Retinal pigment epithelial cell (primary cell): ENCODE results near the gene RAD51.

Experiments used
- DNase-seq: peaks from one replicate; pipeline ENCODE4 v3.0.0-alpha.2; 2010; ENCODE audit warnings: low read depth
- H3K4me3 ChIP-seq: 2 replicates; pipeline ENCODE4 v1.5.1; 2011; ENCODE audit warnings: mild to moderate bottlenecking, low read length, control low read depth, moderate library complexity
- CTCF ChIP-seq: conservative IDR thresholded peaks from 2 replicates; pipeline ENCODE4 v1.5.1; 2011; ENCODE audit warnings: low read depth, low read length, control low read depth, inconsistent platforms

The RAD51 gene

GRCh38 chr15:40722934-40723333 is 28.0 kb downstream of the RAD51 start:
- no peak for TF ChIP-seq CTCF
- no peak overlapping the region for H3K4me3 ChIP-seq
- no peak for DNase-seq

- DNase-seq, result no peak
- no peak overlapping the region for H3K4me3 ChIP-seq
- no peak for TF ChIP-seq CTCF
Measured at GRCh38 chr15:40723919-40724318, 28.9 kb downstream of the RAD51 start.

GRCh38 chr15:40731034-40731433 is 36.1 kb downstream of the RAD51 start:
- DNase-seq, result no peak
- no peak for TF ChIP-seq CTCF
- no peak overlapping the region for H3K4me3 ChIP-seq

- no peak overlapping the region for H3K4me3 ChIP-seq
- TF ChIP-seq CTCF, result no peak
- DNase-seq, result no peak
Measured at GRCh38 chr15:40736575-40736974, 41.6 kb downstream of the RAD51 start.

DNA sequence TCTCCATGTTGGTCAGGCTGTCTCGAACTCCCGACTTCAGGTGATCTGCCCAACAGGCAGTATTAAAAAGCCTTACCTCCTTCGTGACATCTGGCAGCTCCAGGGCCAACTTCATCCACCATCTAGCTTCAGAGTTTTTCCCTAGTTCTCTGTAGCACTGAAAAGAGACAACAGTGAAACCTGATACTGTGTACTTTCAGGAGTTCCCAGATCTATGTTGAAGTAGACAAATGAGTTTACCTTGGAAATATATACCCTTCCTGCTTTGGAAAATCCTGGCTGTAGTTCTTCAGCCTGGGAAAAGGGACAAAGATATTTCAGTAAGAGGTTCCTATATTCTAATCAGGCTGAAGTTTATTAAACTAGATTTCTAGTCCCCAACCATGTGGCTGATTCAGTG is 42.1 kb downstream of the RAD51 start:
- no peak for TF ChIP-seq CTCF
- DNase-seq, result no peak
- no peak overlapping the region for H3K4me3 ChIP-seq

GRCh38 chr15:40739047-40739446 is 44.1 kb downstream of the RAD51 start:
- H3K4me3 ChIP-seq, result no peak overlapping the region
- DNase-seq, result no peak
- no peak for TF ChIP-seq CTCF

GRCh38 chr15:40739854-40740253 is 44.9 kb downstream of the RAD51 start:
- no peak overlapping the region for H3K4me3 ChIP-seq
- DNase-seq, result no peak
- no peak for TF ChIP-seq CTCF
